HG03565 (cell line): ENCODE results near the gene PAPSS1.
"Not testable (repeated sequence)": the region's sequence is repeated elsewhere in the genome, so short reads cannot be mapped to it uniquely, and the experiment has no call there.

Source experiments
- ATAC-seq: cut with Tn5 transposase; IDR thresholded peaks from one replicate; pipeline ENCODE4 v1.9.1; 2021; ENCODE audit warnings: mild to moderate bottlenecking, moderate library complexity; ENCODE audit not compliant: unreplicated experiment

The PAPSS1 gene

GRCh38 chr4:107691378-107691777 is 28.7 kb downstream of the PAPSS1 start:
- no peak for ATAC-seq

GRCh38 chr4:107689912-107690587 is 30.0 kb downstream of the PAPSS1 start:
- ATAC-seq: peak; percentile 82

GRCh38 chr4:107688421-107688820 is 31.6 kb downstream of the PAPSS1 start:
- no peak for ATAC-seq

GRCh38 chr4:107685740-107686139 is 34.3 kb downstream of the PAPSS1 start:
- no peak for ATAC-seq

- no peak for ATAC-seq
Observed at GRCh38 chr4:107683873-107684272, 36.2 kb downstream of the PAPSS1 start.

GRCh38 chr4:107682306-107682705 is 37.7 kb downstream of the PAPSS1 start:
- ATAC-seq: no peak

GRCh38 chr4:107669068-107669467 is 51.0 kb downstream of the PAPSS1 start:
- no peak for ATAC-seq

- ATAC-seq: no peak
Observed at GRCh38 chr4:107666134-107666533, 53.9 kb downstream of the PAPSS1 start.

GRCh38 chr4:107665001-107665400 is 55.0 kb downstream of the PAPSS1 start:
- ATAC-seq: no peak

GRCh38 chr4:107658400-107659336 is 61.4 kb downstream of the PAPSS1 start:
- no peak for ATAC-seq

GRCh38 chr4:107655289-107655688 is 64.7 kb downstream of the PAPSS1 start:
- ATAC-seq: no peak

GRCh38 chr4:107654694-107655093 is 65.3 kb downstream of the PAPSS1 start:
- ATAC-seq: no peak

- ATAC-seq: not testable (repeated sequence)
Observed at GRCh38 chr4:107651408-107651807, 68.6 kb downstream of the PAPSS1 start.

- ATAC-seq: no peak
Observed at GRCh38 chr4:107650251-107650650, 69.8 kb downstream of the PAPSS1 start.

- no peak for ATAC-seq
Observed at GRCh38 chr4:107648178-107648991, 71.6 kb downstream of the PAPSS1 start.

- ATAC-seq: no peak
Observed at GRCh38 chr4:107647591-107647990, 72.4 kb downstream of the PAPSS1 start.

- ATAC-seq: no peak
Observed at GRCh38 chr4:107645604-107646003, 74.4 kb downstream of the PAPSS1 start.

- no peak for ATAC-seq
Observed at GRCh38 chr4:107643021-107643420, 77.0 kb downstream of the PAPSS1 start.

- no peak for ATAC-seq
Observed at GRCh38 chr4:107640878-107641277, 79.2 kb downstream of the PAPSS1 start.

- no peak for ATAC-seq
Observed at GRCh38 chr4:107640197-107640596, 79.8 kb downstream of the PAPSS1 start.

- no peak for ATAC-seq
Observed at GRCh38 chr4:107635735-107636134, 84.3 kb downstream of the PAPSS1 start.
